Measurements from ENCODE around the gene SNX33. TPM values are rescaled to one million over a fixed set of nuclear protein-coding genes. Genes with fewer than 3 reads are reported as not detected.

SNX33 gene
- total and polyA plus RNA-seq, 2 of the 13 experiments (the other 11 are each of a cell fraction or from before 2014, with no cell fraction given) = 11.0 to 11.6 TPM

DNA sequence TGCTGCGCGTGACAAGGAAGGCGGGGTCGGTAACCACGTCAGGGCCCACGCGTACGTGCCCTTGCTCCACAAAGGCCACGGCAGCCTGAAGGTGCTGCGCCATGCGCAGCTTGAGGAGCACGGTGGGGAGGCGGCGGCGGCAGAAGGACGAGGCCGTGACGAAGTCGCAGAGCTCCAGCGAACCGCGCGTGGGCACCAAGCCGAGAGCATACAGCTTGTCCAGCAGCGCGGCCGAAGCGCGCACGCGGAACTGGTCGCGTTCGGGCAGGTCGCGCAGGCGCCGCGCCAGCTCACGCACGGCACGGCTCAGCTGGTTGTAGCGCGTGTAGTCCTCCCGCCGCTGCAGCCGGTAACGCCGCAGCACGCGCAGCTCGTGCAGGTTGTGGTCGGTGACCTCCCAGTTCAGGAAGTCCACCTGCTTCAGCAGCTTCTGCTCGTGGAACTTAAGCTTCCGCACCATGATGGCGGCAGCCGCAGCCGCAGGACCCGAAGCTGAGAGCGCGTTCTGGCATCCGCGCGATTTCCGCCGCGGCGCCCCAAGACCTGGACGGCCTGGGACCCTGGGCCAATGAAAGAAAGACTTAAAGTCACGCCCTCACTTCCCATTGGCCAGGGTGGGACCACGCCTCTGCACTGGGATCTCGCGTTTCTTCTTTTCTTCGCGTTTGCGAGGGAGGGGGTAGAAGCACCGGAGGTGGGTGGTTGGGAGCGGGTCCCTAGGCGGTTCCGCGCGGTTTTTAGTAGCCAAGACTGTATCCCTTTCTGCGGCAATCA is 7.8 kb upstream of the SNX33 start, which contains the start of gene IMP3 (continued):
- TF ChIP-seq PAWR (CRISPR knock-in tag; IDR thresholded peaks at IDR 0.05; ENCODE audit: borderline replicate concordance) (no peak), SMAD1 (CRISPR knock-in tag; IDR thresholded peaks at IDR 0.05; ENCODE audit: borderline replicate concordance, low read depth) (peak; percentile 59; the same call in 1 of the 2 replicates), TAF1 (CRISPR knock-in tag; IDR thresholded peaks at IDR 0.05) (peak; percentile 99), KLF6 (CRISPR knock-in tag; IDR thresholded peaks at IDR 0.05) (peak; percentile 87), FOXJ3 (CRISPR knock-in tag; IDR thresholded peaks at IDR 0.05; ENCODE audit: borderline replicate concordance) (no peak; the same call in 1 of the 2 replicates), ZNF776 (CRISPR knock-in tag; IDR thresholded peaks at IDR 0.05) (peak; percentile 88), HCFC1 (IDR thresholded peaks at IDR 0.05; ENCODE audit: low read depth, low read length) (0 out of 2 replicates have a peak, but pooled peaks have one; percentile 2), JDP2 (CRISPR knock-in tag; IDR thresholded peaks at IDR 0.05; ENCODE audit: borderline replicate concordance) (no peak; the same call in 1 of the 2 replicates), NFIB (CRISPR knock-in tag; IDR thresholded peaks at IDR 0.05; ENCODE audit: borderline replicate concordance) (0 out of 2 replicates have a peak, but pooled peaks have one; percentile 87), HDAC2 (CRISPR knock-in tag; IDR thresholded peaks at IDR 0.05) (peak; percentile 64), ATF1 (CRISPR knock-in tag; IDR thresholded peaks at IDR 0.05) (peak; percentile 57; the same call in 1 of the 2 replicates), KDM5B (CRISPR knock-in tag; IDR thresholded peaks at IDR 0.05; ENCODE audit: borderline replicate concordance) (peak; percentile 87; the same call in 1 of the 2 replicates), WIZ (CRISPR knock-in tag; IDR thresholded peaks at IDR 0.05) (no peak), ZMYM4 (CRISPR knock-in tag; IDR thresholded peaks at IDR 0.05) (peak; percentile 91), ELF4 (CRISPR knock-in tag; IDR thresholded peaks at IDR 0.05; ENCODE audit: borderline replicate concordance) (no peak), ZNF891 (CRISPR knock-in tag; IDR thresholded peaks at IDR 0.05) (peak; percentile 97), SMC3 (IDR thresholded peaks at IDR 0.05; ENCODE audit: low read length) (no peak), ZNF749 (CRISPR knock-in tag; IDR thresholded peaks at IDR 0.05; ENCODE audit: borderline replicate concordance) (no peak), ARHGAP35 (CRISPR knock-in tag; IDR thresholded peaks at IDR 0.05; ENCODE audit: borderline replicate concordance) (no peak; the same call in none of the 2 replicates)
- TF ChIP-seq, protein P1, sequence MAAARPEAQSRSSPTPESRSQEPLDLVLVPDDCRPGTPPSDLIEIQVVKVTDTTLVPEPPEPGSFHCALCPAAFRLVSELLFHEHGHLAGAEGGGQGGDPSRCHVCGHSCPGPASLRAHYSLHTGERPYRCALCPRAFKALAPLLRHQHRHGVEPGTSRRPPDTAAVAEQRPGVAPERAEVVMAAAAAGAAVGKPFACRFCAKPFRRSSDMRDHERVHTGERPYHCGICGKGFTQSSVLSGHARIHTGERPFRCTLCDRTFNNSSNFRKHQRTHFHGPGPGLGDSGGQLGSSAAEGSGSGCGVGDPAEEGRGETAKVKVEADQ (CRISPR knock-in tag; IDR thresholded peaks at IDR 0.05; ENCODE audit: borderline replicate concordance) = peak; percentile 88; the same call in 1 of the 2 replicates
- TF ChIP-seq, protein P2, sequence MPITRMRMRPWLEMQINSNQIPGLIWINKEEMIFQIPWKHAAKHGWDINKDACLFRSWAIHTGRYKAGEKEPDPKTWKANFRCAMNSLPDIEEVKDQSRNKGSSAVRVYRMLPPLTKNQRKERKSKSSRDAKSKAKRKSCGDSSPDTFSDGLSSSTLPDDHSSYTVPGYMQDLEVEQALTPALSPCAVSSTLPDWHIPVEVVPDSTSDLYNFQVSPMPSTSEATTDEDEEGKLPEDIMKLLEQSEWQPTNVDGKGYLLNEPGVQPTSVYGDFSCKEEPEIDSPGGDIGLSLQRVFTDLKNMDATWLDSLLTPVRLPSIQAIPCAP (CRISPR knock-in tag; IDR thresholded peaks at IDR 0.05; ENCODE audit: low read depth) = 0 out of 2 replicates have a peak, but pooled peaks have one; percentile 59
- TF ChIP-seq, protein P3, sequence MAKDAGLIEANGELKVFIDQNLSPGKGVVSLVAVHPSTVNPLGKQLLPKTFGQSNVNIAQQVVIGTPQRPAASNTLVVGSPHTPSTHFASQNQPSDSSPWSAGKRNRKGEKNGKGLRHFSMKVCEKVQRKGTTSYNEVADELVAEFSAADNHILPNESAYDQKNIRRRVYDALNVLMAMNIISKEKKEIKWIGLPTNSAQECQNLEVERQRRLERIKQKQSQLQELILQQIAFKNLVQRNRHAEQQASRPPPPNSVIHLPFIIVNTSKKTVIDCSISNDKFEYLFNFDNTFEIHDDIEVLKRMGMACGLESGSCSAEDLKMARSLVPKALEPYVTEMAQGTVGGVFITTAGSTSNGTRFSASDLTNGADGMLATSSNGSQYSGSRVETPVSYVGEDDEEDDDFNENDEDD (CRISPR knock-in tag; IDR thresholded peaks at IDR 0.05; ENCODE audit: borderline replicate concordance) = peak; percentile 84; the same call in 1 of the 2 replicates
- TF ChIP-seq, protein P4, sequence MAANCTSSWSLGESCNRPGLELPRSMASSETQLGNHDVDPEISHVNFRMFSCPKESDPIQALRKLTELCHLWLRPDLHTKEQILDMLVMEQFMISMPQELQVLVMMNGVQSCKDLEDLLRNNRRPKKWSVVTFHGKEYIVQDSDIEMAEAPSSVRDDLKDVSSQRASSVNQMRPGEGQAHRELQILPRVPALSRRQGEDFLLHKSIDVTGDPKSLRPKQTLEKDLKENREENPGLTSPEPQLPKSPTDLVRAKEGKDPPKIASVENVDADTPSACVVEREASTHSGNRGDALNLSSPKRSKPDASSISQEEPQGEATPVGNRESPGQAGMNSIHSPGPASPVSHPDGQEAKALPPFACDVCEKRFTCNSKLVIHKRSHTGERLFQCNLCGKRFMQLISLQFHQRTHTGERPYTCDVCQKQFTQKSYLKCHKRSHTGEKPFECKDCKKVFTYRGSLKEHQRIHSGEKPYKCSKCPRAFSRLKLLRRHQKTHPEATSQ (CRISPR knock-in tag; IDR thresholded peaks at IDR 0.05; ENCODE audit: borderline replicate concordance) = peak; percentile 92
- TF ChIP-seq, protein P5, sequence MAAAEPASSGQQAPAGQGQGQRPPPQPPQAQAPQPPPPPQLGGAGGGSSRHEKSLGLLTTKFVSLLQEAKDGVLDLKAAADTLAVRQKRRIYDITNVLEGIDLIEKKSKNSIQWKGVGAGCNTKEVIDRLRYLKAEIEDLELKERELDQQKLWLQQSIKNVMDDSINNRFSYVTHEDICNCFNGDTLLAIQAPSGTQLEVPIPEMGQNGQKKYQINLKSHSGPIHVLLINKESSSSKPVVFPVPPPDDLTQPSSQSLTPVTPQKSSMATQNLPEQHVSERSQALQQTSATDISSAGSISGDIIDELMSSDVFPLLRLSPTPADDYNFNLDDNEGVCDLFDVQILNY (CRISPR knock-in tag; conservative IDR thresholded peaks at IDR 0.05) = no peak; the same call in 1 of the 2 replicates
